Thoracic aorta (tissue), 2 donors: ENCODE results near the gene SHKBP1. TPM values are rescaled to one million over a fixed set of nuclear protein-coding genes. Genes with fewer than 3 reads are reported as not detected.

ENCODE experiments used
- ATAC-seq: fragments of 150-250 bp; one replicate; pipeline ENCODE4 v1.8.0; 2017; ENCODE audit warnings: low read depth; ENCODE audit not compliant: insufficient number of reproducible peaks, low FRiP score
- DNase-seq: peaks from one replicate; pipeline ENCODE4 v3.0.0-alpha.2; 2020; ENCODE audit warnings: low spot score
- H3K27ac ChIP-seq, 2 donors: fragments of 200-600 bp; sonication (generic); 1 replicate in 1 of 2; 2 replicates in 1 of 2; pipeline ENCODE4 v1.5.1; 2016; ENCODE audit warnings: mild to moderate bottlenecking in 2 of 2, moderate library complexity in 2 of 2
- H3K27me3 ChIP-seq: fragments of 200-600 bp; sonication (generic); replicated peaks from 2 replicates; pipeline ENCODE4 v1.6.0; 2016; ENCODE audit warnings: mild to moderate bottlenecking; ENCODE audit not compliant: insufficient read depth
- H3K36me3 ChIP-seq: fragments of 200-600 bp; sonication (generic); one replicate; pipeline ENCODE4 v1.5.1; 2016
- H3K4me1 ChIP-seq, 2 donors: fragments of 200-600 bp; sonication (generic); 1 replicate in 1 of 2; 2 replicates in 1 of 2; pipeline versions ENCODE4 v1.5.1 to v1.6.0; 2016; ENCODE audit warnings: low read depth in 2 of 2, mild to moderate bottlenecking in 1 of 2; ENCODE audit not compliant: control insufficient read depth in 1 of 2
- H3K4me3 ChIP-seq: fragments of 200-600 bp; sonication (generic); 2 replicates; pipeline ENCODE4 v1.5.1; 2016; ENCODE audit warnings: mild to moderate bottlenecking
- H3K9me3 ChIP-seq: fragments of 200-600 bp; sonication (generic); 2 replicates; pipeline ENCODE4 v1.5.1; 2016
- total RNA-seq, 2 donors: library from RNA; depleted of rRNA; stranded (reverse); fragments of >200 nt; gene quantifications; one replicate each; pipeline versions ENCODE4 v1.1.0 to v1.2.3, GENCODE V29; 2016
- TF ChIP-seq, protein P1 (sequence below): fragments of 200-600 bp; sonication (generic); IDR thresholded peaks from one replicate; pipeline ENCODE4 v1.5.1; 2019; ENCODE audit warnings: antibody characterized with exemption

The SHKBP1 gene
- total RNA-seq, 2 donors from 2014 or later = 36.0 to 78.4 TPM

- Histone ChIP-seq H3K27ac (peak overlapping the region; percentile 37 to 70), H3K36me3 (peaks cover 9% of the 10 kb centered on the region), H3K4me1 (peaks cover 4 to 29% of the 10 kb centered on the region in 2 donors), H3K27me3 (no peaks in the 10 kb centered on the region), H3K4me3 (peak overlapping the region; percentile 56), H3K9me3 (no peaks in the 10 kb centered on the region)
- TF ChIP-seq, protein P1, sequence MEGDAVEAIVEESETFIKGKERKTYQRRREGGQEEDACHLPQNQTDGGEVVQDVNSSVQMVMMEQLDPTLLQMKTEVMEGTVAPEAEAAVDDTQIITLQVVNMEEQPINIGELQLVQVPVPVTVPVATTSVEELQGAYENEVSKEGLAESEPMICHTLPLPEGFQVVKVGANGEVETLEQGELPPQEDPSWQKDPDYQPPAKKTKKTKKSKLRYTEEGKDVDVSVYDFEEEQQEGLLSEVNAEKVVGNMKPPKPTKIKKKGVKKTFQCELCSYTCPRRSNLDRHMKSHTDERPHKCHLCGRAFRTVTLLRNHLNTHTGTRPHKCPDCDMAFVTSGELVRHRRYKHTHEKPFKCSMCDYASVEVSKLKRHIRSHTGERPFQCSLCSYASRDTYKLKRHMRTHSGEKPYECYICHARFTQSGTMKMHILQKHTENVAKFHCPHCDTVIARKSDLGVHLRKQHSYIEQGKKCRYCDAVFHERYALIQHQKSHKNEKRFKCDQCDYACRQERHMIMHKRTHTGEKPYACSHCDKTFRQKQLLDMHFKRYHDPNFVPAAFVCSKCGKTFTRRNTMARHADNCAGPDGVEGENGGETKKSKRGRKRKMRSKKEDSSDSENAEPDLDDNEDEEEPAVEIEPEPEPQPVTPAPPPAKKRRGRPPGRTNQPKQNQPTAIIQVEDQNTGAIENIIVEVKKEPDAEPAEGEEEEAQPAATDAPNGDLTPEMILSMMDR = no peak
- ATAC-seq (no peak), DNase-seq (no peak)
Observed at GRCh38 chr19:40610396-40611064, 33.9 kb downstream of the SHKBP1 start.

DNA sequence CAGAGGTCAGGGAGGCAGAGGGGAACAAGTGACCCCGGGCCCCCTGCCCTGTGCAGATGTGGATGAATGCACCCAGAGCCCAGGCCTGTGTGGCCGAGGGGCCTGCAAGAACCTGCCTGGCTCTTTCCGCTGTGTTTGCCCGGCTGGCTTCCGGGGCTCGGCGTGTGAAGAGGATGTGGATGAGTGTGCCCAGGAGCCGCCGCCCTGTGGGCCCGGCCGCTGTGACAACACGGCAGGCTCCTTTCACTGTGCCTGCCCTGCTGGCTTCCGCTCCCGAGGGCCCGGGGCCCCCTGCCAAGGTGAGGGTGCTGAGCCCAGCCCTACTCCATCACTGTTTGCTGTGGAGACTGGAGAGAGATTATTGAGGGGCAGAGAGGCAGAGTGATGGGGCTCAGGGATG lies 34.4 kb downstream of the SHKBP1 start:
- Histone ChIP-seq H3K27ac (peak overlapping the region; percentile 37 to 70), H3K36me3 (peaks cover 9% of the 10 kb centered on the region), H3K4me3 (no peak overlapping the region), H3K9me3 (no peaks in the 10 kb centered on the region), H3K27me3 (no peaks in the 10 kb centered on the region), H3K4me1 (peaks cover 4 to 23% of the 10 kb centered on the region in 2 donors)
- ATAC-seq (no peak), DNase-seq (no peak)
- TF ChIP-seq, protein P1 = no peak

- H3K4me3 ChIP-seq = no peak overlapping the region
- H3K27me3 ChIP-seq = no peaks in the 10 kb centered on the region
- H3K36me3 ChIP-seq = peaks cover 15% of the 10 kb centered on the region
- no peaks in the 10 kb centered on the region for H3K9me3 ChIP-seq
- peak overlapping the region in 1 of 2 donors; percentile 26 for H3K27ac ChIP-seq
- ATAC-seq (no peak), DNase-seq (no peak)
- peaks cover 4 to 23% of the 10 kb centered on the region in 2 donors for H3K4me1 ChIP-seq
- TF ChIP-seq, protein P1 = no peak
Observed at GRCh38 chr19:40611900-40612698, 35.4 kb downstream of the SHKBP1 start.

DNA sequence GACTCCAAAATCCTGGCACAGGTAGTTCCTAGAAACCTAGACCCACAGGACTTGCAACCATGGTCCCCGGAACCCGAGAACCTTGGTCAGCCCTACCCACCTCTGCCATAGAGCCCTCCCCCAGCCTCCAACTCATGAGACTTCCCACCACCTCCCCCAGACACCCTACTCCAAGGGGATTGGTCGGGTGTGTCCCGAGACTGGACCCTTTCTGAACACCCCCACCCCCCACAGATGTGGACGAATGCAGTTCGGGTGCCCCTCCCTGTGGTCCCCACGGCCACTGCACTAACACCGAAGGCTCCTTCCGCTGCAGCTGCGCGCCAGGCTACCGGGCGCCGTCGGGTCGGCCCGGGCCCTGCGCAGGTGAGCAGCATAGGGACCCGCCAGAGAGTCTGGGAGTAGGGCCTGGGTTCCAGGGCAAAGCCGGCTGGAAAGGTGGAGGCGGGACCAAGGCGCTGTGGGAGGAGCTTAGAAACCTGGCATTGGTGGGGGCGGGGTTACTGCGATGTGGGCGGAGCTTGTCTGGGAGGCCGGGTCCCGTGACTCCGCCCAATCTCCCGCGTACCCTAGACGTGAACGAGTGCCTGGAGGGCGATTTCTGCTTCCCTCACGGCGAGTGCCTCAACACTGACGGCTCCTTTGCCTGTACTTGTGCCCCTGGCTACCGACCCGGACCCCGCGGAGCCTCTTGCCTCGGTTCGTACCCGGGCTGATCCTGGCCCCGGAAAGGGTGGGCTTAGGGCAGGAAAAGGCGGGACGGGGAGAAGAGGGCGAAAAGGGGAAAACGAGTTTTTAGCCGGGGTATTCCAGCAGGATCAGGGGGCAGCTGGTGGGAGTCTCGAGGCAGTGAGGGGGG lies 36.4 kb downstream of the SHKBP1 start:
- ATAC-seq = no peak

More for the DNA sequence above, 36.4 kb downstream of the SHKBP1 start:
- Histone ChIP-seq H3K9me3 (no peaks in the 10 kb centered on the region), H3K36me3 (peaks cover 16% of the 10 kb centered on the region), H3K27ac (peak overlapping the region in 1 of 2 donors; percentile 26), H3K4me1 (peaks cover 4 to 23% of the 10 kb centered on the region in 2 donors), H3K27me3 (no peaks in the 10 kb centered on the region), H3K4me3 (peak overlapping the region; percentile 57)
- TF ChIP-seq, protein P1 = no peak
- no peak for DNase-seq
